HG03025 (cell line): Measurements from ENCODE around the gene ZSCAN22.
"Not testable (repeated sequence)": the region's sequence is repeated elsewhere in the genome, so short reads cannot be mapped to it uniquely, and the experiment has no call there.

Source experiments
- ATAC-seq: cut with Tn5 transposase; IDR thresholded peaks from one replicate; pipeline ENCODE4 v1.9.1; 2021; ENCODE audit warnings: mild to moderate bottlenecking, moderate library complexity; ENCODE audit not compliant: unreplicated experiment, low FRiP score

Gene ZSCAN22

DNA sequence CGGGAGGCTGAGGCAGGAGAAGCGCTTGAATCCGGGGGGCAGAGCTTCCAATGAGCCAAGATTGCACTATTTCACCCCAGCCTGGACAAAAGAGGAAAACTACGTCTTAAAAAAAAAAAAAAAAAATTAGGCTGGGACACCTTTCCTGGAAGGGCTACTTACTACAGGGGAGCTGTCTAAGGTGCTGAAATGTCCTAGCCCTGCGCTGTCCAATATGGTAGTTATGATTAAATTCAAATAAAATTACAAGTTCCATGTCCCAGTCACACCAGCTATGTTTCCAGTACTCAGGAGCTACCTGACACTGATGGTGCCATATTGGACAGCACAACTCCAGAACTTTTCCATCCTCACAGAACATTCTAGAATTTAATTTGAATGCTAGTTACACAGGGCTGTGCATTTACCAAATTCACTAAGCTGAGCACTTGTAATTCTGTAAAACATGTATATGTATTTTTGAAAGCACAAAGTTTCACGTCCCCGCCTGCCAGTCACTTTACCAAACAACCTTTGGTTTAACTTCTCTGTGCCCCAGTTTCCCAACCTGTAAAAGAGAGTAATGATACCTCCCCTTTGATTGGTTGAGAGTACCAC is 9.2 kb upstream of the ZSCAN22 start:
- ATAC-seq: no peak

DNA sequence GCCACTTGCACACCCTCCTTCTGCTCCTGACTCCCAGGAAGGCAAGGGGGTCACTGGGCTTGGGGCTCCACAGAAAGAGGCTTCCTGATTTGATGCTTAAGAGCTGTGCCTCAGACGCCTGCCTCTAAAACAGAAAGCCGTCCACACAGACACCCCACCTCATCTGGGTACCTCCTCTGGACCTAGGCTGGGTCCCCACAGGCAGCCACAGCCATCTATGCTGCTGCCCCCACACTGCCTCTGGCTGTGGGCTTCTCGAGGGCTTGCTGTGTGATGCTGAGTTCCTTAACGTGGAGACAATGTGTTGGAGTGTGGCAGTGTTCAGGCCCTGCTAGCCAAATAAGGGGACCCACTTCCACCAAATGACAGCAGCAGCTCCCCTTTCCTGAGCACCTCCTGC is 8.5 kb upstream of the ZSCAN22 start:
- no peak for ATAC-seq

DNA sequence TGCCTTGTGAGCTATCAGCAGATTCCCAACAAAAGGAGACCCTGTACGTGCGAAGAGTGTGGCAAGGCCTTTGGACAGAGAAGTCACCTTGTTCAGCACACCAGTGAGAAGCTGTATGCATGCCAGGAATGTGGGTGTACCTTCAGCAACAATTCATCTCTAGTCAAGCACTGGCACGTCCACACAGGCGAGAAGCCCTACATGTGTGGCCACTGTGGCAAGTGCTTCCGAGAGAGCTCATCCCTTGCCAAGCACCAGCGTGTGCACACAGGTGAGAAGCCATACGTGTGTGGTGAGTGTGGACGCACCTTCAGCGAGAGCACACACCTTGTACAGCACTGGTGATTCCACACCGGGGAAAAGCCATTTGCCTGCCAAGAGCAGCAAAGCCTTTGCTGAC is 7.6 kb upstream of the ZSCAN22 start:
- ATAC-seq: no peak

DNA sequence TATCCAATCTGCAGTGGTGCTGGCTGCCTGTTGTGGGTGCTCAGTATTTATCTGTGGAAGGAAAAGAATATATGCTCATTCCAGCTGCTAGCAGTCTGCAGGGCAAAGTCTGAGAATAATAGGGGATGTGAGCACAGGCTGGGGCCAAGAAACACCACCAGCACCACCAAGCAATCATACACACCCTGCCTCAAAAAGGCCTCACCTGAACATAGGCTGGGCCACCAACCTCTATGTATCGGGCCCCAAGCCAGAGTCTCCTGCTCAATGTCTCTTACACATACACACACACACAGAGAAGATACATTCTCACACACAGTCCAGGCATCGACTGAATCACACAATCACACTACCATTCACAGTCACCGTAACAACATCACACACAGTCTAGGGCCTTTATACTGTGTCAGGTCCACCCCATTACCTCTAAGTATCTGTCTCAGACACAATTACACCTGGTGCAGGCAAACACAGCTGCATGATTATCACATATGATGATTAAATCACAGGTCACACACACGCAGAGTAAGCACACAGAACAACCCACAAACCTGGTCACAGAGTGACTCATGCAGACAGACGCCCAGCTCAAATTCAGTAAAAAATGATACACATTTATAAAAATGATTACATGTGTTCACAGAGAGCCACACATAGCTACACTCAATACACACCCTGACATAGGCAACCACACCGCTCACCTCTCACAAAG is 1.3 kb upstream of the ZSCAN22 start:
- no peak for ATAC-seq

DNA sequence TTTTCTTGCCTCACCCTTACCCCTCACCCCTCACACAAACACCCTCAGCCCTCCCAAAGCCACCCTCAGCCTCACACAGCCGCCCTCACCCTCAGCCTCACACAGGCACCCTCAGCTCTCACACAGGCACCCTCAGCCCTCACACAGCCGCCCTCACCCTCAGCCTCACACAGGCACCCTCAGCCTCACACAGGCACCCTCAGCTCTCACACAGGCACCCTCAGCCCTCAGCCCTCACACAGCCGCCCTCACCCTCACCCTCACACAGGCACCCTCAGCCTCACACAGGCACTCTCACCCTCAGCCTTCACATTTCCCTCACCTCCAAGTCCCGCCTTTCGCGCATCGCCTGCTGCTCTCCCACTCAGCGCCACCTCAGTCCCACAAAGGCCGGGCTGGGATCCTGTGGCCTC is 287 bp upstream of the ZSCAN22 start:
- ATAC-seq: no peak

DNA sequence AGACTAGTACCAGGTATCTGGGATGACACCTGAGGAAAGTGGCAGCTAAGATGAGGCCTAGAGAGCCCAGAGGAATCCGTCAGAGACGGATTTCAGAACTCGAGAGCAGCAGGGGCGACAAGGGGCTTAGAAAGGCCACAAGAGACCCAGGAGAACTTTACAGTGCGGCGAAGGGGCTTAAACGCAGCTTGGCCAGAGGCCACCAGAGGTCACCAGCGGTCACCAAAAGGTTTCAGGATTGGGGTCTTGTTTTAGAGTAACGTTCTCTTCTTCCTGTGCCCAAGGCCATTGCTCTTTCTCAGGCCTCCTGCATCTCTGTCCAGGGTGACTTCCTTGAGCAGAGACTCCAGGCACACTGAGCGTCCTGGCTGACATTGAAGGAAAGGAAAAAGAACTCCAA is 2.2 kb downstream of the ZSCAN22 start:
- ATAC-seq: no peak

DNA sequence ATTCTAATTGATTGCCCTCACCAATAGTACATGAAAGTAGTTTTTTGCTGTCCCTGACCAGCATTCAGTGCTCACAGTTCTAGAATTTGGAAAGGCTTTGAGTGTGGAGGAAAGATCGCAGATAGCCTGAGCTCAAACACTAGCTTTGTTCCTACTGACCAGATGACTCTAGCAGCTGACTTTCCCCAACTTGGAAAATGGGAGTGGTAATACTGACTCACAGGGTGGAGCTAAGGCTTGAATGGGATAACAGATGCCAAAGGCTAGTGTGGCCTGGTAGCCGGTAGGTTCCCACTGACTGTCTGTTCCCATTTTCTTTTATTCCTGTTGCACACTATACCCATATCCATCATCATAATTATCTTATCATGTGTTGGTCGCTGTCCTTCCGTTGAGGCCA is 3.7 kb downstream of the ZSCAN22 start:
- ATAC-seq: no peak

DNA sequence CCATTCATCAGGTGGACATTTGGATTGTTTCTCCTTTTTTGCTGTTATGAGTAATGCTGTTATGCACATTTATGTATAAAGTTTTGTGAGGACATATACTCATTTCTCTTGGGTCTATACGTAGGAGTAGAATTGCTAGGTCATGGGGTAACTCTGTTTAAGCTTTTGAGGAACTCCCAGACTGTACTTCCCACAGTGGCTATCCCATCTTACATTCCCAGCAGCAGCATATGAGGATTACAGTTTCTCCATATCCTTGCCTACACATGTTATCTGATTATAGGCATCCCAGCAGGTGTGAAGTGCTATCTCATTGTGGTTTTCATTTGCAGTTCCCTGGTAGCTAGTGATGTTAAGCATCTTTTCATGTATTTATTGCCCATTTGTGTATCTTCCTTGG is 5.9 kb downstream of the ZSCAN22 start:
- ATAC-seq: no peak

DNA sequence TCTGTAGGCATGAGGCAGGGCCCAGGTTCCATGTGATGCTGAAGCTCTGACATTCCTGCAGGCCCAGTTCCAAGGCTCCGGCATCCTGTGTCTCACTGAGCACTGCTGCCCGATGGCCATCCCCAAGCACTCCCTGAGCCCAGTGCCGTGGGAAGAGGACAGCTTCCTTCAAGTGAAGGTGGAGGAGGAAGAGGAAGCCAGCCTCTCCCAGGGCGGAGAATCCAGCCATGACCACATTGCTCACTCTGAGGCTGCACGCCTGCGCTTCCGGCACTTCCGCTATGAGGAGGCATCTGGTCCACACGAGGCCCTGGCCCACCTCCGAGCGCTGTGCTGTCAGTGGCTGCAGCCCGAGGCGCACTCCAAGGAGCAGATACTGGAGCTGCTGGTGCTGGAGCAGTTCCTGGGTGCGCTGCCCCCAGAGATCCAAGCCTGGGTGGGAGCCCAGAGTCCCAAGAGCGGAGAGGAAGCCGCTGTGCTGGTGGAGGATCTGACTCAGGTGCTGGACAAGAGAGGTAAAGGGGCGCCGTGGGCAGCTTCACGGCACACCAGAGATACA is 8.0 kb downstream of the ZSCAN22 start:
- no peak for ATAC-seq

DNA sequence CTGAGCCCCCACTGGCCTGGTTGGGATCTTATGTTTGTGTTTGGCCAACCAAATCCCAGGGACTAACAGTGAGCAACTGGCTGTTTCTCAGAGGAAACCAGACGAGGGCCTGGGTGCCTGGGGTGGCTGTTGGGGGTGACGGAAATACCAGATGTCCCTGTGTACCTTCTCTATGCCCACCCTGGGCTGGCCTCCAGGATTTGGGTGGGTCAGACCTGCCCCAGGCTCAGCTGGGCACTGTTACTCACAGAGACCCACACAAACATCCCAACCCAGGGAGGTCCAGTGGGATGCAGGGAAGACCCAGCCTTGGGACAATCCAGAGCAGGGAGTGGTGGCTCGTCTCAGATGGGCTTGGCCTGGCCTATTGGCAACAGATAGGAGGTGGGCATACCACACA is 8.8 kb downstream of the ZSCAN22 start:
- ATAC-seq: no peak

DNA sequence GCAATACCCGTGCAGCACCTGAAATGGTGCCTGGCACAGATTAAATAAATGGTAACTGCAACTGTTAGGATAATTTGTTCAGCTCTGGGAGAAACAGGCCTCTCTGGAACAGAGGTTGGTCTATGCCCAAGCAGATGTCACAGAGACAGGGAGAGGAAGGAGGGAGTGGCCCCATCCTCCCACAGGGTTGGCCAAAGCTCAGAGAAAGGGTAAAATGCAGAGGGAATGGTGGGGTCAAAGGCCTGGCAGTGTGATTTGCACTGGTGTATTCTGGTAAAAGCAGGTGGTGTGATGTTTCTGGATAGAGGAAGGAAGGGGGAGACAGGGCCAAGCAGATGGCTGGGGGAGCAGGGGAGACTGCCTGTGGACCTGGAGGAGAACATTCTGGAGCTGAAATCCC is 9.4 kb downstream of the ZSCAN22 start:
- ATAC-seq: no peak

DNA sequence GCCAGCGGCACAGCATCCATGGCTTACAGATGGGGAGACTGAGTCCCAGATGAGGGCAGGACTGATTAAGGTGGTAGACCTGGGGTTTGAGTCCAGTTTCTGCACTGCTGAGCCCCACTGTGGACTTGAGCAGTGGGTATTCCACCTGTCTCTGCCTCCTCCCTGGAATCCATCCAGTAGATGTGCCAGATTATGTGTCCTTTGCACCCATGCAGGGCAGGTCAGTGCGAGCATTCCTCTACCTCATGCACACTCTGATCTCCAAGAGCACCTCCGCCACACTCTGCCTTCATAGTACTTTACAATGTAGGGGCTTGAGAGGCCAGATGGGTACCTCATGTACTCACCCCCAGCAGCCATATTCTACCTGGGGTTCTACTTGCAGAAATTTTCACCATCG is 10.0 kb downstream of the ZSCAN22 start:
- no peak for ATAC-seq

DNA sequence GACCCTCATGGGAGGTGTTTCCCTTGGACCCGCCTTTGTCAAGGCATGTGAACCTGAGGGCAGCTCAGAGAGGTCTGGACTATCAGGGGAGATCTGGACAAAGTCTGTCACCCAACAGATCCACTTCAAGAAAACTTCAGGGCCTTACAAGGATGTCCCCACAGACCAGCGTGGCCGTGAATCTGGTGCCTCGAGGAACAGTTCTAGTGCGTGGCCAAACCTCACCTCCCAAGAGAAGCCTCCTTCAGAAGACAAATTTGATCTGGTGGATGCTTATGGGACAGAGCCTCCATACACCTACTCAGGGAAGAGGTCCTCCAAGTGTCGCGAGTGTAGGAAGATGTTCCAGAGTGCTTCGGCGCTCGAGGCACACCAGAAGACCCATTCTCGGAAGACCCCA is 11.5 kb downstream of the ZSCAN22 start:
- no peak for ATAC-seq

DNA sequence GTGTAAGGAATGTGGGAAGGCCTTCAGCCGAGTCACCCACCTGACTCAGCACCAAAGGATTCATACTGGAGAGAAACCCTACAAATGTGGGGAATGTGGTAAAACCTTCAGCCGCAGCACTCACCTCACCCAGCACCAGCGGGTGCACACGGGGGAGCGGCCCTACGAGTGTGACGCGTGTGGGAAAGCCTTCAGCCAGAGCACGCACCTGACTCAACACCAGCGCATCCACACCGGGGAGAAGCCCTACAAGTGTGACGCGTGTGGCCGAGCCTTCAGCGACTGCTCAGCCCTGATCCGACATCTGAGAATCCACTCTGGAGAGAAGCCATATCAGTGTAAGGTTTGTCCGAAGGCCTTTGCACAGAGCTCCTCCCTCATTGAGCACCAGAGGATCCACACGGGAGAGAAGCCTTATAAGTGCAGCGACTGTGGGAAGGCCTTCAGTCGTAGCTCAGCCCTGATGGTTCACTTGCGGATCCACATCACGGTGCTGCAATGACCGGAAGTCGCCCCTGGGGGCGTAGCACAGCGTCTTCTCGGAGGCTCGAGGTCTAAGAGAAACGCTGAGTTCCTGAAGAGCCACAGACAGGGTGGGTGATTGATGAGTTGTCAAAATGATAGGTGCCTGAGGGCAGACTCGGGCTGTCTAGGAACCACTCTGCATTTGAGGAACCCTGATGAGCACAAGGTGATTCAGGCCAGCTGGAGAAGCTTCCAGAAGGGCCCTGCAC is 12.2 kb downstream of the ZSCAN22 start:
- ATAC-seq: no peak

DNA sequence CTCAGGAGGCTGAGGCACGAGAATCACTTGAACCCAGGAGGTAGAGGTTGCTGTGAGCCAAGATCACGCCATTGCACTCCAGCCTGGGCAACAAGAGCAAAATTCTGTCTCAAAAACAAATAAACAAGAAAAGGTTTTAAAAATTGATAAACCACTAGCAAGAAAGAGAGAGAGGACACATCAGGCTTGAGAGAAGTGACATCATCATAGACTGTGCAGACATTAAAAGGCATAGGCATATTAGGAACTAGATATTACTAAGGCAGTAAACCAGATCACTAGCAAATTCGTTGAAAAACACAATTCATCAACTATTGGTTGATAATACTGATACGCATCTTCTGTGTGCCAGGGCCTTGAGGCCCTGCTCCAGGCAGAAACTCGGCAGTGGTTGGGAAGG is 18.8 kb downstream of the ZSCAN22 start:
- ATAC-seq: no peak

DNA sequence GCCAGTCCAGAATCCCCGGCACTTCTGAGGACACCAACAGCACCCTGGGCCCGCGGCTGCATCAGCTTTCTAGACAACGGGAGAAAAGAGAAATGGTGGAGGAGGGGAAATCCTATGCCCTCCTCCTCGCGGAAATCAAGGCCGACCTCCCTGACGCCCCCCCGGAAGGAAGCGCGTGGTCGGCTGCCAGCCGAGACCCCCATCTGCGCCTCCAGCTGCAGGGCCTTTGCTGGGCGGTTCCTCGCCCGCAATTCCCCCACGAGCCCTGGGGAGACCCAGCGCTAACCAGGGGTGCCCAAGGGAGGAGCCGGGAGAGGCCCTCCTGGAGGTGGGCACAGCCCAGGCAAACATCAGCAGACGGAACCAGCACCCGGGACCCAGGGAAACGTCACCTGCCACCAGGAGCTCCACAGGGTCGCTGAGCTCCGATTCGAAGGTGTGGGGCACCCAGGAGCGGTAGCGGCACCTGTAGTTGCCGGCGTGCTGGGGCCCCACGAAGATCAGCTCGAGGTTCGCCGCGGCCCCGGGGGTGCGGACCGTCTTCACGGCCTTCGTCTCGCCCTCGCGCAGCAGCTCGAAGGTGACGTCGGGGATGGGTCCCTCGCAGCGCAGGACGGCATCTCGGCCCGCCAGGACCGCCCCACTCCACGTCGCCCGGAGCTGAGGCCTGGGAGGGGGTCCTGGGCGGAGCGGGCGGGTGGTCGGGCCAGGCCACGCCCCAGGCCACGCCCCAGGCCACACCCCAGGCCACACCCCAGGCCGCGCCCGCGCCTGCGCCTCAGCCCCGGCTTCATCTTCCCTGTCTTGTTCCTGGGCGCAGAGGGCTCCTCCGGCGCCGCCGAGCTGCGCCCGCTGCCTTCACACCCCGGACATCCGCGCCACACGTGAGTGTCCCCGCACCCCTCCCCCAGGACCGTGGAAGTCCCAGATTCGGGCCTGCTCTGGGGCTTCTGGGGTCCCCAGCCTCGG is 20.5 kb downstream of the ZSCAN22 start:
- ATAC-seq: peak; percentile 84

DNA sequence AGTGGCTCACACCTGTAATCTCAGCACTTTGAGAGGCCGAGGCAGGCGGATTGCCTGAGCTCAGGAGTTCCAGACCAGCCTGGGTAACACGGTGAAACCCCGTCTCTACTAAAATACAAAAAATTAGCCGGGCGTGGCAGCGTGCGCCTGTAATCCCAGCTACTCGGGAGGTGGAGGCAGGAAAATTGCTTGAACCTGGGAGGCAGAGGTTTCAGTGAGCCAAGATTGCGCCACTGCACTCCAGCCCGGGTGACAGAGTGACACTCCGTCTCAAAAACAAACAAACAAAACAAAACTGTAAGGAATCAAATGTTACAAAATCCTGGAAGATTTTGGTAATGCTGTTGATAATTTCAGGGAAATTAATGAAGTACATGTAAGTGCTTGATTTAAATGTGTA is 21.3 kb downstream of the ZSCAN22 start:
- not testable (repeated sequence) for ATAC-seq

DNA sequence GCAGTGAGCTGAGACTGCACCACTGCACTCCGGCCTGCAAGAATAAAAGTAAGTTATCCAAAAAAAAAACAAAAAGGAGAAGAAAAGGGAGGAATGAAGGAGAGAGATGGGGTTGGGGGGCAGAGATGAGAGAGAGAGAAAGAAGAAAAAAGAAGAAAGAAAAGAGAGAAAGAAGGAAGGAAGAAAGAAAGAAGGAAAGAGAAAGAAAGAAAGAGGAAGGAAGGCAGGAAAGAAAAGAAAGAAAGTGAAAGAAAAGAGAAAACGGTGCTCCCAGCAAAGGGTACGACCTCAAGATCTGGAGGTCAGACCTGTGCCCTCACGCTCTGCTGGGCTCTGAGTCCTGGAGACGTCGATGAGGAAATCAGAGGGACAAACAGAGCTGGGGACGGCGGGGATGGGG is 22.8 kb downstream of the ZSCAN22 start:
- no peak for ATAC-seq

DNA sequence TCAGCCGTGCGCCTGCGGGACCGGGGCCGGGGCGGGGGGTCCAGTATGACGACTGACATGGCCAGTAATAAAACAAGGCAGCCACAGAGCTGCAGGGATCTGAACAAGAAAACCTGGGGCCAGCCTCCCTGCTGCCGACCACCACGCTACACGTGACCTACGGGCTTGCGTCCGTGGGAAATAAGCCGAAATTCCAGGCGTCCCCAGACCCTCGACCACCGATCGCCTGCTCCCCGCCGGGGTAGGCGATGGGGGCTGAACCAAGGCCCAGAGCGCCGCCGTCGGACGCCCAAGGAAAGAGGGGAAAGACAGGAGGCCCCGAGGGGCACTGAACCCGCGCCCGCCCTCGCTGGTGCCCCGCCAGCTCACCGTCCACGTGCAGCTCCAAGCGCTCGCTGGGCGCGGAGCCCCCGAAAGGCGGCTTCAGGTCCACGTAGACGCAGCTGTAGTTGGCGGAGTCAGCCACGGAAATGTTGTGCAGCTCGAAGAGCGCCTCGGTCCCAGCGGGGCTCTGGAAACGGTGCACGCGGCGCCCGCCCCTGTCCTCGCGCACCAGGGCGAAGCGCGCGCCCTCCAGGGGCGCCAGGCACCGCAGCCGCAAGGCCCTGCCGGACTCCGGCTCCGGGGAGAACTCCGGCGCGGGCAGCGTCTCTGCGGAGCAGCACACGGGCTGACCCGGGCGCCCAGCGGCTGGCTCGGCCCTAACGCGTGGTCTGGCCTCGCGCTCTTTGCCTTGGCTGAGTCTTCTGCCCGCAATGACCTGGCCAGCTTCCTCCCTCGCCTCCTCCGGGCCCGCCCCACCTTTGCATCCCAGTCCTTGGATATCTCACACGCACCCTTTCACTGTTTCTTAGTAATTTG is 23.4 kb downstream of the ZSCAN22 start:
- no peak for ATAC-seq
